D721Med (cell line): Measurements from ENCODE around the gene SGO1.

Experiments
- DNase-seq: peaks from one replicate; pipeline ENCODE4 v3.0.0; 2011; ENCODE audit warnings: low spot score; ENCODE audit not compliant: insufficient read length
- FAIRE-seq: peaks from 2 replicates; lab custom pipeline; 2011; peaks lifted over from hg19 to GRCh38; lab: Jason Lieb, UNC
- CTCF ChIP-seq: IDR thresholded peaks from 2 replicates; pipeline ENCODE4 v1.5.1; 2012; ENCODE audit warnings: mild to moderate bottlenecking, control low read depth; ENCODE audit not compliant: insufficient read depth; ENCODE audit errors: missing control alignments

The SGO1 gene

DNA sequence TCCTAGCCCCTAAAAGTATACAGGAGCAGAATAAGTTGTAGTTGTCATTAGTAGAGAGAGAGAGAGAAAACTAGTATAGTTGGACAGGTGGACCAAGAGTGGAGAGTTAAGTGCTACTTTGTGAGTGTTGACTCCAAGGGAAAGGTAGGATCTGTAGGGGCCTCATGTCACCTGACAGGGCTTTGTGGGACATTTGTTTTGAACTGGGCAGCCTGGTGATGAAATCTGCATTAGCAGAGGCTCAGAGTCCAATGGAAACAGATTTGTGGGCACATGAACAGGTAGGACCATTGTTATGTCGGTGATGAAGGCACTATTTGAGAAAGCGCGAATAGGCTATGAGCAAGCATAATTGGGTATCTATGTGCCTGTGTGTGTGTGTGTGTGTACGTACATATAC is 43.5 kb downstream of the SGO1 start:
- DNase-seq (no peak), FAIRE-seq (no peak)
- no peak for TF ChIP-seq CTCF

- no peak for FAIRE-seq
- TF ChIP-seq CTCF = no peak
- DNase-seq = no peak
Measured at GRCh38 chr3:20141851-20142250, 44.2 kb downstream of the SGO1 start.

- no peak for TF ChIP-seq CTCF
- FAIRE-seq (no peak), DNase-seq (no peak)
Measured at GRCh38 chr3:20141316-20141715, 44.7 kb downstream of the SGO1 start.

- DNase-seq (no peak), FAIRE-seq (no peak)
- TF ChIP-seq CTCF = no peak
Measured at GRCh38 chr3:20140881-20141280, 45.1 kb downstream of the SGO1 start.

DNA sequence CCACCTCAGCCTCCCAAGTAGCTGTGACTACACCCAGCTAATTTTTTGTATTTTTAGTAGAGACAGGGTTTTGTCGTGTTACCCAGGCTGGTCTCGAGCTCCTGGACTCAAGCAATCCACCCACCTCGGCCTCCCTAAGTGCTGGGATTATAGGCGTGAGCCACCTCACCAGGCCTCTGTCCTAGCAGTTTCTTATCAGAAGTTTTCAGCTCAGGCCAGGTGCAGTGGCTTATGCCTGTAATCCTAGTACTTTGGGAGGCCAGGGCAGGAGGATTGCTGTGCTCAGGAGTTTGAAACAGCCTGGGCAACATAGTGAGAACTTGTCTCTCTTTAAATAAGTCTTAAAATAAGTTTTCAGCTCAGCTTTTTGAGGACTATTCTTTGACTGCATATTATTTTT is 48.4 kb downstream of the SGO1 start:
- no peak for TF ChIP-seq CTCF
- FAIRE-seq (no peak), DNase-seq (no peak)

DNA sequence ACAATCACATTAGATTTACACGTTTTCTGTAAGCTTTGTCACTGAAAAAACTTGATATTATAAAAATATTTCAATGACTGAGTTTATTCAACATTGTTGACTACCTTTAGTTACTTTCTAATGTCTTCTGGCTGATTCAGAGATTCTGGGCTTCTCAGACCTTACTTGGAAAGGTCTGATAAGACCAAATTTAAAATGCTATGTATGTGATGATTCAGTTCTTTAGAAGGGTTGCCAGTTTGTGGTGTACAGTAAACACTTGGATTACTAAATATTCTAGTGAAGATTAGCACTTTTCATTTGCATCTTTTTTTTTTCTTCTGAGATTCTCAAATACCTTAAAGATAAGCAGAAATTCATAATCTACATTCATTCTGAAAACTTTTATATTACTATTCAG is 49.8 kb downstream of the SGO1 start:
- no peak for DNase-seq
- no peak for TF ChIP-seq CTCF
- FAIRE-seq = no peak

GRCh38 chr3:20130106-20130505 is 55.9 kb downstream of the SGO1 start:
- TF ChIP-seq CTCF = peak; percentile 47
- FAIRE-seq (no peak), DNase-seq (no peak)
